Right atrium auricular region (tissue), 2 donors: ENCODE measurements around the gene MOV10. TPM values are rescaled to one million over a fixed set of nuclear protein-coding genes. Genes with fewer than 3 reads are reported as not detected.
A peak's percentile ranks its signal among the peaks of the same experiment; 100 is the strongest.

Experiments
- DNase-seq: peaks from one replicate; pipeline ENCODE4 v3.0.0-alpha.2; 2019; ENCODE audit warnings: low spot score
- H3K27ac ChIP-seq, 2 donors: fragments of 200-600 bp; sonication (generic); 1 replicate in 1 of 2; 2 replicates in 1 of 2; pipeline ENCODE4 v1.5.1; 2016 to 2019
- H3K27me3 ChIP-seq, 2 donors: fragments of 200-600 bp; sonication (generic); one replicate each; pipeline versions ENCODE4 v1.5.1 to v1.6.0; 2017 to 2019
- H3K36me3 ChIP-seq: fragments of 200-600 bp; sonication (generic); one replicate; pipeline ENCODE4 v1.5.1; 2016
- H3K4me1 ChIP-seq, 2 donors: fragments of 200-600 bp; sonication (generic); one replicate each; pipeline versions ENCODE4 v1.5.1 to v1.6.0; 2017 to 2019
- H3K4me3 ChIP-seq, 2 donors: fragments of 200-600 bp; sonication (generic); 1 replicate in 1 of 2; 2 replicates in 1 of 2; pipeline ENCODE4 v1.5.1; 2017 to 2019; ENCODE audit warnings: mild to moderate bottlenecking in 1 of 2, moderate library complexity in 1 of 2
- H3K9me3 ChIP-seq, 2 donors: fragments of 200-600 bp; sonication (generic); one replicate each; pipeline ENCODE4 v1.5.1; 2019
- total RNA-seq, 2 donors: library from RNA; depleted of rRNA; stranded (reverse); fragments of >200 nt; gene quantifications; one replicate each; pipeline ENCODE4 v1.1.0, GENCODE V29; 2016
- TF ChIP-seq, protein P1 (sequence below), 2 donors: fragments of 200-600 bp; sonication (generic); IDR thresholded peaks; one replicate each; pipeline ENCODE4 v1.5.1; 2019; ENCODE audit warnings: antibody characterized with exemption in 2 of 2

Gene MOV10
- total RNA-seq, 2 donors from 2014 or later = 10.5 to 11.4 TPM

DNA sequence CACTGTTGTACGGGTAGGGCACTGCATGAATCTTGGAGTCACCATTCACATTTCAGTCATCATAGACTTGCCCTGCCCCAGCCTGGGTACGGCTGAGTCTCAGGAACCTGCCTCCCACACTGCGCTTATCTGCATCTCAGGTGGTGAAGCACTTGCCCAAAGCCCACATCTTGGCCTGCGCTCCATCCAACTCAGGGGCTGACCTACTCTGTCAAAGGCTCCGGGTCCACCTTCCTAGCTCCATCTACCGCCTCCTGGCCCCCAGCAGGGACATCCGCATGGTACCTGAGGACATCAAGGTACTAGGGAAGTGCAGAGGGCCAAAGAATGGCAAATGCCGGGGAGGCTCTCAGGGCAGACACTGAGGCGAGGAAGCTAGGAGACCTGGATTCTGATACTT, 20.8 kb downstream of the MOV10 start:
- Histone ChIP-seq H3K4me3 (no peak overlapping the region), H3K27me3 (no peaks in the 10 kb centered on the region), H3K27ac (no peak overlapping the region), H3K9me3 (no peaks in the 10 kb centered on the region), H3K4me1 (peaks cover 0 to 29% of the 10 kb centered on the region in 2 donors), H3K36me3 (peaks cover 69% of the 10 kb centered on the region)
- TF ChIP-seq, protein P1, sequence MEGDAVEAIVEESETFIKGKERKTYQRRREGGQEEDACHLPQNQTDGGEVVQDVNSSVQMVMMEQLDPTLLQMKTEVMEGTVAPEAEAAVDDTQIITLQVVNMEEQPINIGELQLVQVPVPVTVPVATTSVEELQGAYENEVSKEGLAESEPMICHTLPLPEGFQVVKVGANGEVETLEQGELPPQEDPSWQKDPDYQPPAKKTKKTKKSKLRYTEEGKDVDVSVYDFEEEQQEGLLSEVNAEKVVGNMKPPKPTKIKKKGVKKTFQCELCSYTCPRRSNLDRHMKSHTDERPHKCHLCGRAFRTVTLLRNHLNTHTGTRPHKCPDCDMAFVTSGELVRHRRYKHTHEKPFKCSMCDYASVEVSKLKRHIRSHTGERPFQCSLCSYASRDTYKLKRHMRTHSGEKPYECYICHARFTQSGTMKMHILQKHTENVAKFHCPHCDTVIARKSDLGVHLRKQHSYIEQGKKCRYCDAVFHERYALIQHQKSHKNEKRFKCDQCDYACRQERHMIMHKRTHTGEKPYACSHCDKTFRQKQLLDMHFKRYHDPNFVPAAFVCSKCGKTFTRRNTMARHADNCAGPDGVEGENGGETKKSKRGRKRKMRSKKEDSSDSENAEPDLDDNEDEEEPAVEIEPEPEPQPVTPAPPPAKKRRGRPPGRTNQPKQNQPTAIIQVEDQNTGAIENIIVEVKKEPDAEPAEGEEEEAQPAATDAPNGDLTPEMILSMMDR (IDR thresholded peaks at IDR 0.05) = no peak
- no peak for DNase-seq

DNA sequence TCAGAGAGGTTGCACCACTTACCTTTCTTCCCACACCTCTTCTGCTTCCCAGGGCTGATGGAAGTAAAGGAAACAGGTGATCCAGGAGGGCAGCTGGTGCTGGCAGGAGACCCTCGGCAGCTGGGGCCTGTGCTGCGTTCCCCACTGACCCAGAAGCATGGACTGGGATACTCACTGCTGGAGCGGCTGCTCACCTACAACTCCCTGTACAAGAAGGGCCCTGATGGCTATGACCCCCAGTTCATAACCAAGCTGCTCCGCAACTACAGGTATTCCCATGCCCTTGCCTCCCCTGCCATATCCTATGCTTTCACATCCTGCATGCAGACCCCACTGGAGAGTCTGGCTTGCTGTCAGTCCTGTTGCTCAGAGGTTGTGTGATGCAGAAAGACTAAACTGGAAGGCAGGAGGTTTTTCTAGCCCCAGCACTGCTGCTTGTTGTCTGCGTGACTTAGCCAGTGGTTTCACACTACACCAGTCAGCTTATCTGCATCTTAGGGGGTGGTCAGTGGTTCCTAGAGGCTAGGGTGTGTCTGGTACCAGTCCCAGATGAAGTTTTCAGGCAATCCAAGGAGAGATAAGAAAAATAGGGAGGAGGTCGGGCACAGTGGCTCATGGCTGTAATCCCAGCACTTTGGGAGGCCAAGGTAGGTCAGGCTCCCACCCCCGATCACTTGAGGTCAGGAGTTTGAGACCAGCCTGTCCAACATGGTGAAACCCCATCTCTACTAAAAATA, 22.3 kb downstream of the MOV10 start:
- Histone ChIP-seq H3K27me3 (no peaks in the 10 kb centered on the region), H3K4me3 (no peak overlapping the region), H3K36me3 (peaks cover 63% of the 10 kb centered on the region), H3K4me1 (peaks cover 0 to 44% of the 10 kb centered on the region in 2 donors), H3K9me3 (no peaks in the 10 kb centered on the region), H3K27ac (no peak overlapping the region)
- TF ChIP-seq, protein P1 (IDR thresholded peaks at IDR 0.05) = no peak
- no peak for DNase-seq

DNA sequence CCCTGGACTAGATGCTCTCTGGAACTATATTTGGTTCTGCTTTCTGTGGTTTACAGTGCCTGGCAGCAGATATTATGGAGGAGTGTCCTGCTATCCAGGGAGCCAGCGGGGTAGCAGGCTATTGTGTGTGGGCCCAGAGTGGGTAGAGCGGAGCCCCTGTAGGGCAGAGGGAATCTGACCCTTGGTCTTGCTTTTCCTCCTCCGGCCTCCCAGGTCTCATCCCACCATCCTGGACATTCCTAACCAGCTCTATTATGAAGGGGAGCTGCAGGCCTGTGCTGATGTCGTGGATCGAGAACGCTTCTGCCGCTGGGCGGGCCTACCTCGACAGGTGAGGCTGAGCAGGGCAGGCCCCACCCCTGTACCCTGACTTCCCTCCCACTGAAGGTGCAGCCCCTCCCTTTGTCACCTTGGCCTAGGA, 23.3 kb downstream of the MOV10 start:
- peak overlapping the region; percentile 97 to 99 for H3K27ac ChIP-seq
- H3K36me3 ChIP-seq = peaks cover 64% of the 10 kb centered on the region
- H3K4me1 ChIP-seq = peaks cover 0 to 54% of the 10 kb centered on the region in 2 donors

DNA sequence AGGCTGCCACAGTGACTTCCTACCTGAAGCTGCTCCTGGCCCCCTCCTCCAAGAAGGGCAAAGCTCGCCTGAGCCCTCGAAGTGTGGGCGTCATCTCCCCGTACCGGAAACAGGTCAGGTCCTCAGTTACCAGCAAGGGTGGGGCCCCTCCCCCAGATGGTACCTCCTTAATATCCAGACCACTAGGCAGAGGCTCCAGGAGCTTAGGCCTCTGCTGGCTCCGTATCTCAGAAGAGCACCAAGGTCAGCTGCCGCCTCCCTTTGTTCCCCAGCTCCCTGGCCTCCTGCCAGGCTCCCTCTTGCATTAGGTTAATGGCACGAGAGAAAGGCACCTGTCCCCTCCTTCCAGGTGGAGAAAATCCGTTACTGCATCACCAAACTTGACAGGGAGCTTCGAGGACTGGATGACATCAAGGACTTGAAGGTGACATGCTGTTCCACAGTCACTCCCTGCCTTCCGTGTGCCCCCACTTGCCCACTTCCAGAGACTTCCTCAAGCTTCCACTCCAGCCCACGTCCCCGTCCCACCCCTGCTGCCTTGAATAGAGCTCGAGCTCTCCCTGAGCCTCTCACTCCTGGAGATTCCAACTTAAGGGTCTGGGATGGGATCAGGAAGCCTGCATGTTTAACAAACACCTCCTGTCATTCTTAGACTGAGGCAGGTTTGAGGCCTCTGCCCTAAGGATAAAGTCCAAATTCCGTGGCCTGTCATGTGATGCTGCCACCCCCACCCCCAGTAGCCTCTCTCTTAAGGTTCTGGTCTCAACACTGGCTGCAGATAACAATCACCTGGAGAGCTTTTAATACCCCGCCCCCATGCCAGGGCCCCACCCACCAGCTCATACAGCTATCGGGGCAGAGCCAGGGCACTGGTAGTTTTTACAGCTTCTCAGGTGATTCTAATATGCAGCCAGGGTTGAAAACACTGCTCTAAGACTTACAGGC, 24.2 kb downstream of the MOV10 start:
- H3K36me3 ChIP-seq = peaks cover 65% of the 10 kb centered on the region
- no peaks in the 10 kb centered on the region for H3K27me3 ChIP-seq

More for the DNA sequence above, 23.3 kb downstream of the MOV10 start:
- no peaks in the 10 kb centered on the region for H3K9me3 ChIP-seq
- no peak for DNase-seq
- no peak overlapping the region for H3K4me3 ChIP-seq
- TF ChIP-seq, protein P1 (IDR thresholded peaks at IDR 0.05) = no peak
- no peaks in the 10 kb centered on the region for H3K27me3 ChIP-seq

DNA sequence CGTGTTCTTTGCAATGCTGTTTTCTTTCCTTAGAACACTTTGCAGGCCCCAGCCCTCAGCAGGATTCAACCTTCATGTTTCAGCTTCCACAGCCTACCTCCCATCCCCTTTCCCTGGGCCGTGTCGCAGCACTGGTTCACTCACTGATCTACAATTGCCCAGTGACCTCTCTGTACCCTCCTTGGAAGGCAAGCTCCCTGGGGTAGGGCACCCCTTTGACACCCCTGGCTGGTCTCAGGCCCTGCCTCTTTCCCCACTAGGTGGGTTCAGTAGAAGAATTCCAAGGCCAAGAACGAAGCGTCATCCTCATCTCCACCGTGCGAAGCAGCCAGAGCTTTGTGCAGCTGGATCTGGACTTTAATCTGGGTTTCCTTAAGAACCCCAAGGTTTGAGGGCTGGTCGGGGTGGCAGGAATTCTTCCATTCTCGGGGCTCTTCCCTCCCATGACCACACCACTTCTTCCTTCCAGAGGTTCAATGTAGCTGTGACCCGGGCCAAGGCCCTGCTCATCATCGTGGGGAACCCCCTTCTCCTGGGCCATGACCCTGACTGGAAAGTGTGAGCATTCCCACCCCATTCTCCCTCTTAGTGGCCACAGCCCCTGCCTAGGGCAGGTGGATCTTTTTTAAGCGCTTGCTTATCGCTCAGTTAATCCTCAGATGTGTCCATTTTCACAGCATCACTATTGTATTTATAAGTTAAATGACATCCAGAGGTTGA, 25.1 kb downstream of the MOV10 start:
- Histone ChIP-seq H3K4me3 (no peak overlapping the region), H3K27ac (peak overlapping the region; percentile 97 to 99), H3K27me3 (no peaks in the 10 kb centered on the region), H3K4me1 (peaks cover 0 to 72% of the 10 kb centered on the region in 2 donors), H3K36me3 (peaks cover 57% of the 10 kb centered on the region), H3K9me3 (no peaks in the 10 kb centered on the region)
- no peak for DNase-seq
- TF ChIP-seq, protein P1 (IDR thresholded peaks at IDR 0.05) = no peak

More for the DNA sequence above, 24.2 kb downstream of the MOV10 start:
- Histone ChIP-seq H3K27ac (peak overlapping the region; percentile 97 to 99), H3K4me3 (no peak overlapping the region), H3K9me3 (no peaks in the 10 kb centered on the region), H3K4me1 (peaks cover 0 to 63% of the 10 kb centered on the region in 2 donors)
- TF ChIP-seq, protein P1 (IDR thresholded peaks at IDR 0.05) = no peak
- no peak for DNase-seq
